Adrenal gland (tissue), 5 donors: ENCODE results near the gene RHOB.

ENCODE experiments used
- CTCF ChIP-seq, 6 experiments: fragments of 450-650 bp in 4 of 6; fragments of 200-600 bp in 2 of 6; sonication (generic) in 1 of 6; IDR thresholded peaks; 1 replicate in 5 of 6; 2 replicates in 1 of 6; pipeline versions ENCODE4 v1.5.1 to v1.8.0; 2016 to 2021; ENCODE audit warnings: antibody characterized with exemption in 6 of 6, mild to moderate bottlenecking in 2 of 6, moderate library complexity in 1 of 6
- POLR2A ChIP-seq, 2 donors: fragments of 450-650 bp; IDR thresholded peaks; one replicate each; pipeline ENCODE4 v1.6.1; 2017; ENCODE audit warnings: antibody characterized with exemption in 2 of 2, mild to moderate bottlenecking in 2 of 2, moderate library complexity in 1 of 2
- donor health status: DM: no; HTN: no; CAD: no.

- TF ChIP-seq POLR2A (IDR thresholded peaks at IDR 0.05): no peak
- TF ChIP-seq CTCF (IDR thresholded peaks at IDR 0.05): no peak
These were observed 10.0 kb upstream of the RHOB start for GRCh38 chr2:20436716-20437470.
